ENCODE data around the gene AHR.
"Not testable (repeated sequence)": the region's sequence is repeated elsewhere in the genome, so short reads cannot be mapped to it uniquely, and the experiment has no call there.

AHR gene

GRCh38 chr7:17376595-17376994 is 78.1 kb downstream of the AHR start:
- DNase-seq (ENCODE audit: low spot score), result no peak

- no peak for DNase-seq (ENCODE audit: low spot score)
Measured at GRCh38 chr7:17380736-17381662, 82.5 kb downstream of the AHR start.

GRCh38 chr7:17382408-17383354 is 84.2 kb downstream of the AHR start:
- DNase-seq (ENCODE audit: low spot score), result not testable (repeated sequence)

- DNase-seq (ENCODE audit: low spot score), result no peak
Measured at GRCh38 chr7:17384400-17384799, 85.9 kb downstream of the AHR start.

GRCh38 chr7:17385612-17386011 is 87.2 kb downstream of the AHR start:
- no peak for DNase-seq (ENCODE audit: low spot score)

GRCh38 chr7:17390392-17390791 is 91.9 kb downstream of the AHR start:
- no peak for DNase-seq (ENCODE audit: low spot score)

- no peak for DNase-seq (ENCODE audit: low spot score)
Measured at GRCh38 chr7:17391366-17391765, 92.9 kb downstream of the AHR start.

GRCh38 chr7:17392846-17393245 is 94.4 kb downstream of the AHR start:
- no peak for DNase-seq (ENCODE audit: low spot score)

- not testable (repeated sequence) for DNase-seq (ENCODE audit: low spot score)
Measured at GRCh38 chr7:17394563-17394962, 96.1 kb downstream of the AHR start.
